CD1c-positive myeloid dendritic cell (primary cell): ENCODE measurements around the gene SIL1.
"Not testable (repeated sequence)": the region's sequence is repeated elsewhere in the genome, so short reads cannot be mapped to it uniquely, and the experiment has no call there.

Source experiments
- DNase-seq: peaks from one replicate; pipeline ENCODE4 v3.0.0-alpha.2; 2016; ENCODE audit errors: extremely low spot score

Gene SIL1

GRCh38 chr5:139177281-139177680 lies 20.9 kb downstream of the SIL1 start:
- not testable (repeated sequence) for DNase-seq

DNA sequence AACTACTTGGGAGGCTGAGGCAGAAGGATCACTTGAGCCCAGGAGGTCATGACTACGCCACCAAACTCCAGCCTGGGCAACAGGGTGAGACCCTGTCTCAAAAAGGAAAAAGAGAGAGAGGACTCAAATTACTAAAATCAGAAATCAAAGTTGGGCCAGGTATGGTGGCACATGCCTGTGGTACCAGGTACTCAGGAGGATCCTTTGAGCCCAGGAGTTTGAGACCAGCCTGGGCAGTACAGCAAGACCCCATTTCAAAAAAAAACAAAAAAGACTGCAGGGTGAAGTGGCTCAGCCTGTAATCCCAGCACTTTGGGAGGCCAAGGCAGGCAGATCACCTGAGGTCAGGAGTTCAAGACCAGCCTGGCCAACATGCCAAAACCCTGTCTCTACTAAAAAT lies 23.8 kb downstream of the SIL1 start:
- DNase-seq, result not testable (repeated sequence)

GRCh38 chr5:139171779-139172404 lies 26.3 kb downstream of the SIL1 start:
- no peak for DNase-seq

GRCh38 chr5:139167952-139168720 lies 30.0 kb downstream of the SIL1 start:
- no peak for DNase-seq

GRCh38 chr5:139167533-139167932 lies 30.6 kb downstream of the SIL1 start:
- no peak for DNase-seq

DNA sequence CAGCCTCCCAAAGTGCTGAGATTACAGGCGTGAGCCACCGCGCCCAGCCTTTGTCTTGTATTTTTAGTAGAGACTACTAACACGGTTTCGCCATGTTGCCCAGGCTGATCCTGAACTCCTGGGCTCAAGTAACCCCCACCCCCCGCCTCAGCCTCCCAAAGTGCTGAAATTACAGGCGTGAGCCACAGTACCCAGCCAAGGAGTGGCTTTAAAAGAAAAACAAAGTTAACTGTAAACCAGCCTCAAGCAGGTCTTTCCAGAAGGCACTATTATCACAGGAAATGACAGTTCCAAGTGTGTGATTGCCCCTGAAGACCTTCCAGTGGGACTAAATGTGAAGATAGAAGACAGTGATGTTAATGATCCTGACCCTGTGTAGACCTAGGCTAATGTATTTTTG lies 31.1 kb downstream of the SIL1 start:
- no peak for DNase-seq

DNA sequence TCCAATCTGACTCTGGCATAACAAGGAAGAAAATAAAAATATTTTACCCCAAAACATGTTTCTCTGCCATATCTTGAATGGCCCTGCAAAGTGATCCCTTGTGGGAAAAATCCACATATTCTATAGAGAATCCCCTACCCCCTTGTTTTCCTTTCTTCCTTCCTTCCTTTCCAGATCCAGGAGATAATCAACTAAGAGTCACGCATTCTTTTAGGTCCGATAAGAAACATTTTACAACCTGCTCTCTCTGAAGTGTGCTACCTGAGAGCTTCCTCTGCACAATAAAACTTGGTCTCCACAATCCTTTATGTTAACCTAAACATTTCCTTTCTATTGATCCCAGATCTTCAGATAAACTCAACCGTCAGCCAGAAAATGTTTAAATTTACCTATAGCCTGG lies 33.3 kb downstream of the SIL1 start:
- DNase-seq, result not testable (repeated sequence)

- DNase-seq, result peak; percentile 55
Measured at GRCh38 chr5:139164020-139164419, 34.1 kb downstream of the SIL1 start.

GRCh38 chr5:139162448-139162847 lies 35.7 kb downstream of the SIL1 start:
- DNase-seq, result no peak

- no peak for DNase-seq
Measured at GRCh38 chr5:139158791-139159190, 39.4 kb downstream of the SIL1 start.

DNA sequence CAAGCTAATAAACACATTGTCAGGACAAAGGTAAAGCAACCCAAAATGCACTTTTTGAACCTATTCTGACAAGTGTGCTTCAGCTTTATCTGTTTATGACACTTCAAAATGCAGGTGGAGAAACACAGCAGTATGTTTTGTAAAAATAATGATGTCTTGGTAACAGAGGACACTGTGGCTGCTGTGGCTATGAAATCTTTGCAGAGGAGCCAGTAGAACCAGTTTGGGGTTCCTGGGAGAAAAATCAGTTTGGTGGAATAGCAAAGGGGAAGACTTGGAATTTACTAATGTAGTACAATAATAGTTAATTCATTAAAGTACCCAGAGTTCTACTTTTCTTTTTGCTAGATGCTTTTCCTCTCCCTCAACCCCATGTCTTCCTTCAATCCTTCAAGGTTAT lies 40.6 kb downstream of the SIL1 start:
- DNase-seq, result no peak

DNA sequence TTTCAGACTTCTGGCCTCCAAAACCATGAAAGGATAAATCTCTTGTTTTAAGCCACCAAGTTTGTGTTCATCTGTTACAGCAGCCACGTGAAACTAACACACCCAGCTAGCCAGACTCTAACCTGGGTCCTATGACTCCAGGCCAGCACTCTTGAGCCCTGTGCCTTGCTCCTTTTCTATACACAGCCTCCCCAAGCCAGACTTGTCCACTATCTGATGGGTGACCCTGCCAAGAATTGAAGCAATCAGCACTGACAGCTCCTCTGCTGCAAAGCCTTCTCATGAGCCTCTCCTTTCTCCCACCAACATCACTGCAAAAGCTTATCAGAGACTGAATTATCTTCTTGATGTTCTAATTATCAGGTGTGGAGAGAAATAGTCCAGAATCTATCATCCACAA lies 41.4 kb downstream of the SIL1 start:
- no peak for DNase-seq

DNA sequence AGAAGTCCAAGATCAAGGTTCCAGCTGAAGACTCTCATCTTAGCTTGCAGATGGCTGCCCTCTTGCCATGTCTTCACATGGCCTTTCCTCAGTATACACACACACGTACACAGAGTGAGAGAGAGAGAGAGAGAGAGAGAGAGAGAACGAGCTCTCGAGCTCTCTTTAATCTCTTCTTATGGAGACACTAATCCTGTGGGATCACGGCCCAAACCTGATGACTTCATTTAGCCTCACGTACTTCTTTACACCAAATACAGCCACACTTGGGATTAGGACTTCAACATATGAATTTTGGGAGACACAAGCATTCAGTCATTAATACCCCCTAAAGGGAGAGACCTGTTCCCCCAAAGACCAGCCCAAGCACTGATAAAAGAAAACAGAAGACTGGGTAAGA lies 42.8 kb downstream of the SIL1 start:
- DNase-seq, result no peak

- DNase-seq, result no peak
Measured at GRCh38 chr5:139151902-139152301, 46.3 kb downstream of the SIL1 start.

- peak; percentile 8 for DNase-seq
Measured at GRCh38 chr5:139150367-139150999, 47.7 kb downstream of the SIL1 start.

GRCh38 chr5:139149477-139150199 lies 48.5 kb downstream of the SIL1 start:
- peak; percentile 51 for DNase-seq

DNA sequence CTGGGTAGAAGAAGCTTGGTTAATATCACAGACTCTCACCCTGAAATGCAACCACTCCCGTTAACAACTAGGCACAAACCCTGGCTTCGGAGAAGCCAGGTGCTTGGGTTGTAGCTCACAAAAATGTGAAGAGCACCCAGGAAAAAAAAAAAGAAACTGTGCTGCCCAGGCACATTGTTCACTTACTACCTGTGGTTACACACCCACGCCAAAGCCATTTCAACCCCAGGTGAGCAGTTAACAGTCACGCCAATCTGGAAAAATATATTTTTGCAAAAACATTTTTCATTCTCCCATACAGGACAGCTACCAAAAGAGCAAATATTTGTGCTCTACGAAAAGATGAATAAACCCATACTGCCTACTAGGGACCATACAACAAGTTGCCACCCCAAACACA lies 49.2 kb downstream of the SIL1 start:
- no peak for DNase-seq

- DNase-seq, result no peak
Measured at GRCh38 chr5:139148306-139148705, 49.9 kb downstream of the SIL1 start.

- DNase-seq, result no peak
Measured at GRCh38 chr5:139147483-139148087, 50.6 kb downstream of the SIL1 start.

DNA sequence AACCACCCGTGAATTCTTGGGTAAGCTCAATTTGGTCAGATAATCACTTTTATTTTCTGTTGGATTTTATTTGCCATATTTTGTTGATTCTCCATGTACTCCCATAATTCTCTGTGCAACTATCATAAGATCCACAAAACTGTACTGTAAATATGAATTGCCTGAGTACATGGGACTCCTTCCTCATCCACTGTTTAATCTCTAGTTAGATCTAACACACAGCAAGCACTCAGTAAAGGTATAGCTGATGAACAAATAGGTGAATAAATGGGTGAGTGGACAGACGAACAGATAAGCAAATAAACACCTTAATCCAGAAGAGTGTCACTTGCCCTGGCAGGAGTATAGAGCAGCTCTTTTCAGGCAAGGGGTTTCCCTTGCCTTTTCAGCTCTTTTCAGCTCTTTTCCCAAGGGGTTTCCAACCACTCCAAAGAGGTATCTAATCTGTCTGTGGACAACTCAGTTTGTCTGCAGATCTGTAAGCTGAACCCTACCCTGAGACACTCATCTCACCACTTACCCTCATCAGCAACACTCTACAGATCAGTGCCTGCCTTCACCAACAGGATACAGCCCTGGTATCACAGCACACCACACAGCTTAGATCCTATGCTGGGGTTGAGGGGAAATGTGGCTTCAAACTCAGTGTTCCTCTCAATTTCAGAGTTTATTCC lies 51.2 kb downstream of the SIL1 start:
- no peak for DNase-seq

- peak; percentile 11 for DNase-seq
Measured at GRCh38 chr5:139141446-139142204, 56.5 kb downstream of the SIL1 start.
